Measurements from ENCODE around the gene MALT1. TPM values are rescaled to one million over a fixed set of nuclear protein-coding genes. Genes with fewer than 3 reads are reported as not detected.
A peak's percentile ranks its signal among the peaks of the same experiment; 100 is the strongest.

The MALT1 gene
- total and polyA plus RNA-seq, 2 experiments from 2014 or later = 5.2 to 18.8 TPM

DNA sequence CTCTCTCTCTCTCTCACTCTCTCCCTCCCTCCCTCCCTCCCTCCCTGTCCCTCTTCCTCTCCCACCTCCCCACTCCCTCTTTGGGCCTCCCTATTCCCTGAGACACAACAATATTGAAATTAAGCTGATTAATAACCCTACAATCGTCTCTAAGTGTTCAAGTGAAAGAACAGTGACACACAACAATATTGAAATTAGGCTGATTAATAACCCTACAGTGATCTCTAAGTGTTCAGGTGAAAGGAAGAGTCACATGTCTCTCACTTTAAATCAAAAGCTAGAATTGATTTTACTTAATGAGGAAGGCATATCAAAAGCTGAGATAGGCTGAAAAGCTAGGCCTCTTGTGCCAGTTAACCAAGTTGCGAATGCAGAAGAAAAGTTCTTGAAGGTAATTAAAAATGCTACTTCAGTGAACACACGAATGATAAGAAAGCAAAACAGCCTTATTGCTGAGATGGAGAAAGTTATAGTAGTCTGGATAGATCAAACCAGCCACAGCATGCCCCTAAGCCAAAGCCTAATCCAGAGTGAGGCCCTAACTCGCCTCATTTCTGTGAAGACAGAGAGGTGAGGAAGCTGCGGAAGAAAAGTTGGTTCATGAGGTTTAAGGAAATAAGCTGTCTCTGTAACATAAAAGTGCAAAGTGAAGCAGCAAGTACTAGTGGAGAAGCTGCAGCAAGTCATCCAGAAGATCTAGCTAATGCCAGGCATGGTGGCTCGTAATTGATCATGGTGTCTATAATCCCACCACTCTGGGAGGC is 21.3 kb downstream of the MALT1 start:
- no peaks in the 10 kb centered on the region for H3F3A ChIP-seq (replicated peaks; ENCODE audit: low read depth)
- H4K20me1 ChIP-seq (replicated peaks; ENCODE audit: insufficient read depth) = no peaks in the 10 kb centered on the region
- Mint-ChIP-seq H3K9me3 (peaks cover 6% of the 10 kb centered on the region; the same call in 1 of the 3 replicates), H3K27ac (no peak overlapping the region; the same call in 1 of the 2 replicates), H3K4me1 (peaks cover 13% of the 10 kb centered on the region), H3K4me3 (no peak overlapping the region), H3K36me3 (ENCODE audit: low read depth) (peaks cover 24% of the 10 kb centered on the region), H3K27me3 (ENCODE audit: insufficient read depth, low read depth, poor library complexity) (peaks cover 3% of the 10 kb centered on the region)
- 0 out of 2 replicates have a peak, but pooled peaks cover 7% of the 10 kb centered on the region for H3K9me2 ChIP-seq (ENCODE audit: insufficient read depth)
- no peaks in the 10 kb centered on the region for H3K79me2 ChIP-seq (replicated peaks; ENCODE audit: insufficient read depth)
- no peaks in the 10 kb centered on the region for H3K27me3 ChIP-seq (ENCODE audit: insufficient read depth)
- H3K4me2 ChIP-seq = no peak overlapping the region
- H3K36me3 ChIP-seq (ENCODE audit: insufficient read depth) = no peaks in the 10 kb centered on the region
- TF ChIP-seq, protein P1, sequence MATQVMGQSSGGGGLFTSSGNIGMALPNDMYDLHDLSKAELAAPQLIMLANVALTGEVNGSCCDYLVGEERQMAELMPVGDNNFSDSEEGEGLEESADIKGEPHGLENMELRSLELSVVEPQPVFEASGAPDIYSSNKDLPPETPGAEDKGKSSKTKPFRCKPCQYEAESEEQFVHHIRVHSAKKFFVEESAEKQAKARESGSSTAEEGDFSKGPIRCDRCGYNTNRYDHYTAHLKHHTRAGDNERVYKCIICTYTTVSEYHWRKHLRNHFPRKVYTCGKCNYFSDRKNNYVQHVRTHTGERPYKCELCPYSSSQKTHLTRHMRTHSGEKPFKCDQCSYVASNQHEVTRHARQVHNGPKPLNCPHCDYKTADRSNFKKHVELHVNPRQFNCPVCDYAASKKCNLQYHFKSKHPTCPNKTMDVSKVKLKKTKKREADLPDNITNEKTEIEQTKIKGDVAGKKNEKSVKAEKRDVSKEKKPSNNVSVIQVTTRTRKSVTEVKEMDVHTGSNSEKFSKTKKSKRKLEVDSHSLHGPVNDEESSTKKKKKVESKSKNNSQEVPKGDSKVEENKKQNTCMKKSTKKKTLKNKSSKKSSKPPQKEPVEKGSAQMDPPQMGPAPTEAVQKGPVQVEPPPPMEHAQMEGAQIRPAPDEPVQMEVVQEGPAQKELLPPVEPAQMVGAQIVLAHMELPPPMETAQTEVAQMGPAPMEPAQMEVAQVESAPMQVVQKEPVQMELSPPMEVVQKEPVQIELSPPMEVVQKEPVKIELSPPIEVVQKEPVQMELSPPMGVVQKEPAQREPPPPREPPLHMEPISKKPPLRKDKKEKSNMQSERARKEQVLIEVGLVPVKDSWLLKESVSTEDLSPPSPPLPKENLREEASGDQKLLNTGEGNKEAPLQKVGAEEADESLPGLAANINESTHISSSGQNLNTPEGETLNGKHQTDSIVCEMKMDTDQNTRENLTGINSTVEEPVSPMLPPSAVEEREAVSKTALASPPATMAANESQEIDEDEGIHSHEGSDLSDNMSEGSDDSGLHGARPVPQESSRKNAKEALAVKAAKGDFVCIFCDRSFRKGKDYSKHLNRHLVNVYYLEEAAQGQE (IDR thresholded peaks at IDR 0.05; ENCODE audit: unreplicated experiment) = no peak
- TF ChIP-seq STAT1 (IDR thresholded peaks at IDR 0.05; ENCODE audit: unreplicated experiment) (no peak), ZNF331 (CRISPR knock-in tag; IDR thresholded peaks at IDR 0.05; ENCODE audit: low read depth) (no peak), EZH2phosphoT487 (IDR thresholded peaks at IDR 0.05; ENCODE audit: unreplicated experiment) (no peak), POLR2AphosphoS5 (IDR thresholded peaks at IDR 0.05; ENCODE audit: low read depth) (no peak), EZH2 (IDR thresholded peaks at IDR 0.05; ENCODE audit: low read depth, unreplicated experiment) (no peak), NANOG (IDR thresholded peaks at IDR 0.05; ENCODE audit: borderline replicate concordance) (no peak), ZNF114 (CRISPR knock-in tag; IDR thresholded peaks at IDR 0.05) (no peak), JUNB (IDR thresholded peaks at IDR 0.05; ENCODE audit: unreplicated experiment) (no peak)
- TF ChIP-seq, protein P2, sequence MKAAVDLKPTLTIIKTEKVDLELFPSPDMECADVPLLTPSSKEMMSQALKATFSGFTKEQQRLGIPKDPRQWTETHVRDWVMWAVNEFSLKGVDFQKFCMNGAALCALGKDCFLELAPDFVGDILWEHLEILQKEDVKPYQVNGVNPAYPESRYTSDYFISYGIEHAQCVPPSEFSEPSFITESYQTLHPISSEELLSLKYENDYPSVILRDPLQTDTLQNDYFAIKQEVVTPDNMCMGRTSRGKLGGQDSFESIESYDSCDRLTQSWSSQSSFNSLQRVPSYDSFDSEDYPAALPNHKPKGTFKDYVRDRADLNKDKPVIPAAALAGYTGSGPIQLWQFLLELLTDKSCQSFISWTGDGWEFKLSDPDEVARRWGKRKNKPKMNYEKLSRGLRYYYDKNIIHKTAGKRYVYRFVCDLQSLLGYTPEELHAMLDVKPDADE (IDR thresholded peaks at IDR 0.05) = no peak
- TF ChIP-seq, protein P3, sequence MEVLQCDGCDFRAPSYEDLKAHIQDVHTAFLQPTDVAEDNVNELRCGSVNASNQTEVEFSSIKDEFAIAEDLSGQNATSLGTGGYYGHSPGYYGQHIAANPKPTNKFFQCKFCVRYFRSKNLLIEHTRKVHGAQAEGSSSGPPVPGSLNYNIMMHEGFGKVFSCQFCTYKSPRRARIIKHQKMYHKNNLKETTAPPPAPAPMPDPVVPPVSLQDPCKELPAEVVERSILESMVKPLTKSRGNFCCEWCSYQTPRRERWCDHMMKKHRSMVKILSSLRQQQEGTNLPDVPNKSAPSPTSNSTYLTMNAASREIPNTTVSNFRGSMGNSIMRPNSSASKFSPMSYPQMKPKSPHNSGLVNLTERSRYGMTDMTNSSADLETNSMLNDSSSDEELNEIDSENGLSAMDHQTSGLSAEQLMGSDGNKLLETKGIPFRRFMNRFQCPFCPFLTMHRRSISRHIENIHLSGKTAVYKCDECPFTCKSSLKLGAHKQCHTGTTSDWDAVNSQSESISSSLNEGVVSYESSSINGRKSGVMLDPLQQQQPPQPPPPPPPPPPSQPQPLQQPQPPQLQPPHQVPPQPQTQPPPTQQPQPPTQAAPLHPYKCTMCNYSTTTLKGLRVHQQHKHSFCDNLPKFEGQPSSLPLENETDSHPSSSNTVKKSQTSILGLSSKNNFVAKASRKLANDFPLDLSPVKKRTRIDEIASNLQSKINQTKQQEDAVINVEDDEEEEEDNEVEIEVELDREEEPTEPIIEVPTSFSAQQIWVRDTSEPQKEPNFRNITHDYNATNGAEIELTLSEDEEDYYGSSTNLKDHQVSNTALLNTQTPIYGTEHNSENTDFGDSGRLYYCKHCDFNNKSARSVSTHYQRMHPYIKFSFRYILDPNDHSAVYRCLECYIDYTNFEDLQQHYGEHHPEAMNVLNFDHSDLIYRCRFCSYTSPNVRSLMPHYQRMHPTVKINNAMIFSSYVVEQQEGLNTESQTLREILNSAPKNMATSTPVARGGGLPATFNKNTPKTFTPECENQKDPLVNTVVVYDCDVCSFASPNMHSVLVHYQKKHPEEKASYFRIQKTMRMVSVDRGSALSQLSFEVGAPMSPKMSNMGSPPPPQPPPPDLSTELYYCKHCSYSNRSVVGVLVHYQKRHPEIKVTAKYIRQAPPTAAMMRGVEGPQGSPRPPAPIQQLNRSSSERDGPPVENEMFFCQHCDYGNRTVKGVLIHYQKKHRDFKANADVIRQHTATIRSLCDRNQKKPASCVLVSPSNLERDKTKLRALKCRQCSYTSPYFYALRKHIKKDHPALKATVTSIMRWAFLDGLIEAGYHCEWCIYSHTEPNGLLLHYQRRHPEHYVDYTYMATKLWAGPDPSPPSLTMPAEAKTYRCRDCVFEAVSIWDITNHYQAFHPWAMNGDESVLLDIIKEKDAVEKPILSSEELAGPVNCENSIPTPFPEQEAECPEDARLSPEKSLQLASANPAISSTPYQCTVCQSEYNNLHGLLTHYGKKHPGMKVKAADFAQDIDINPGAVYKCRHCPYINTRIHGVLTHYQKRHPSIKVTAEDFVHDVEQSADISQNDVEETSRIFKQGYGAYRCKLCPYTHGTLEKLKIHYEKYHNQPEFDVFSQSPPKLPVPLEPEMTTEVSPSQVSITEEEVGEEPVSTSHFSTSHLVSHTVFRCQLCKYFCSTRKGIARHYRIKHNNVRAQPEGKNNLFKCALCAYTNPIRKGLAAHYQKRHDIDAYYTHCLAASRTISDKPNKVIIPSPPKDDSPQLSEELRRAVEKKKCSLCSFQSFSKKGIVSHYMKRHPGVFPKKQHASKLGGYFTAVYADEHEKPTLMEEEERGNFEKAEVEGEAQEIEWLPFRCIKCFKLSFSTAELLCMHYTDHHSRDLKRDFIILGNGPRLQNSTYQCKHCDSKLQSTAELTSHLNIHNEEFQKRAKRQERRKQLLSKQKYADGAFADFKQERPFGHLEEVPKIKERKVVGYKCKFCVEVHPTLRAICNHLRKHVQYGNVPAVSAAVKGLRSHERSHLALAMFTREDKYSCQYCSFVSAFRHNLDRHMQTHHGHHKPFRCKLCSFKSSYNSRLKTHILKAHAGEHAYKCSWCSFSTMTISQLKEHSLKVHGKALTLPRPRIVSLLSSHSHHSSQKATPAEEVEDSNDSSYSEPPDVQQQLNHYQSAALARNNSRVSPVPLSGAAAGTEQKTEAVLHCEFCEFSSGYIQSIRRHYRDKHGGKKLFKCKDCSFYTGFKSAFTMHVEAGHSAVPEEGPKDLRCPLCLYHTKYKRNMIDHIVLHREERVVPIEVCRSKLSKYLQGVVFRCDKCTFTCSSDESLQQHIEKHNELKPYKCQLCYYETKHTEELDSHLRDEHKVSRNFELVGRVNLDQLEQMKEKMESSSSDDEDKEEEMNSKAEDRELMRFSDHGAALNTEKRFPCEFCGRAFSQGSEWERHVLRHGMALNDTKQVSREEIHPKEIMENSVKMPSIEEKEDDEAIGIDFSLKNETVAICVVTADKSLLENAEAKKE (CRISPR knock-in tag; IDR thresholded peaks at IDR 0.05) = no peak
- TF ChIP-seq, protein P4, sequence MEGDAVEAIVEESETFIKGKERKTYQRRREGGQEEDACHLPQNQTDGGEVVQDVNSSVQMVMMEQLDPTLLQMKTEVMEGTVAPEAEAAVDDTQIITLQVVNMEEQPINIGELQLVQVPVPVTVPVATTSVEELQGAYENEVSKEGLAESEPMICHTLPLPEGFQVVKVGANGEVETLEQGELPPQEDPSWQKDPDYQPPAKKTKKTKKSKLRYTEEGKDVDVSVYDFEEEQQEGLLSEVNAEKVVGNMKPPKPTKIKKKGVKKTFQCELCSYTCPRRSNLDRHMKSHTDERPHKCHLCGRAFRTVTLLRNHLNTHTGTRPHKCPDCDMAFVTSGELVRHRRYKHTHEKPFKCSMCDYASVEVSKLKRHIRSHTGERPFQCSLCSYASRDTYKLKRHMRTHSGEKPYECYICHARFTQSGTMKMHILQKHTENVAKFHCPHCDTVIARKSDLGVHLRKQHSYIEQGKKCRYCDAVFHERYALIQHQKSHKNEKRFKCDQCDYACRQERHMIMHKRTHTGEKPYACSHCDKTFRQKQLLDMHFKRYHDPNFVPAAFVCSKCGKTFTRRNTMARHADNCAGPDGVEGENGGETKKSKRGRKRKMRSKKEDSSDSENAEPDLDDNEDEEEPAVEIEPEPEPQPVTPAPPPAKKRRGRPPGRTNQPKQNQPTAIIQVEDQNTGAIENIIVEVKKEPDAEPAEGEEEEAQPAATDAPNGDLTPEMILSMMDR (conservative IDR thresholded peaks at IDR 0.05; ENCODE audit: low read depth in 2 of 2) = no peak
- H3K4me1 ChIP-seq (ENCODE audit: insufficient read depth) = peaks cover 4% of the 10 kb centered on the region; the same call in 1 of the 2 replicates
- peak overlapping the region; percentile 45; the same call in 1 of the 2 replicates for H3K27ac ChIP-seq (ENCODE audit: low read depth)
- no peak for ATAC-seq
- H3K4me3 ChIP-seq = no peak overlapping the region
- no peak overlapping the region for H2AFZ ChIP-seq
- DNase-seq (ENCODE audit: low spot score) = no peak
